GM12872 (cell line): ENCODE measurements around the gene MROH7.

Source experiments
- CTCF ChIP-seq: IDR thresholded peaks from 3 replicates; pipeline ENCODE4 v1.5.1; 2011; ENCODE audit warnings: low read depth, mild to moderate bottlenecking, low read length, moderate library complexity; ENCODE audit not compliant: insufficient read depth

Gene MROH7

GRCh38 chr1:54600947-54601721, 40.5 kb upstream of the MROH7 start:
- no peak for TF ChIP-seq CTCF

- no peak for TF ChIP-seq CTCF
These were observed 39.9 kb upstream of the MROH7 start for GRCh38 chr1:54601730-54602129.

GRCh38 chr1:54602554-54602953, 39.0 kb upstream of the MROH7 start:
- TF ChIP-seq CTCF = no peak

GRCh38 chr1:54603241-54603640, 38.3 kb upstream of the MROH7 start:
- no peak for TF ChIP-seq CTCF

GRCh38 chr1:54604051-54604450, 37.5 kb upstream of the MROH7 start:
- TF ChIP-seq CTCF = no peak

- TF ChIP-seq CTCF = no peak
These were observed 36.8 kb upstream of the MROH7 start for GRCh38 chr1:54604572-54605370.

GRCh38 chr1:54606096-54606989, 35.2 kb upstream of the MROH7 start:
- TF ChIP-seq CTCF = no peak
